ENCODE measurements around the gene MARCHF2.

MARCHF2 gene

DNA sequence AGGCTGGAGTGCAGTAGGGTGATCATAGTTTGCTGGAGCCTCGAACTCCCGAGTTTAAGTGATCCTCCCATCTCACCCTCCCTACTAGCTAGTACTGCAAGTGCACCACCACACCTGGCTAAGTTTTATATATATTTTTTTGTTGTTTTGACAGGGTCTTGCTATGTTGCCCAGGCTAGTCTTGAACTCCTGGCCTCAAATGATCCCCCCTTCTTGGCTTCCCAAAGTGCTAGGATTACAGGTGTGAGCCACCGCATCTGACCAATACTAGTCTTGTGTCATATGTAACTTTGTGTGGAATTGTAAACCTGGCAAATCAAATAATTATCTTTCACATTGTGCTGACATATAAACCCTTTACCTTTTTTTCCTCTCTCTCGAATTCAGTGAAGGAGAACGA is 41.9 kb downstream of the MARCHF2 start:
- DNase-seq = no peak

GRCh38 chr19:8456064-8456463 is 43.0 kb downstream of the MARCHF2 start:
- no peak for DNase-seq

GRCh38 chr19:8457209-8457608 is 44.1 kb downstream of the MARCHF2 start:
- no peak for DNase-seq

GRCh38 chr19:8457827-8458226 is 44.7 kb downstream of the MARCHF2 start:
- no peak for DNase-seq

- DNase-seq = no peak
Observed at GRCh38 chr19:8458380-8458779, 45.3 kb downstream of the MARCHF2 start.

DNA sequence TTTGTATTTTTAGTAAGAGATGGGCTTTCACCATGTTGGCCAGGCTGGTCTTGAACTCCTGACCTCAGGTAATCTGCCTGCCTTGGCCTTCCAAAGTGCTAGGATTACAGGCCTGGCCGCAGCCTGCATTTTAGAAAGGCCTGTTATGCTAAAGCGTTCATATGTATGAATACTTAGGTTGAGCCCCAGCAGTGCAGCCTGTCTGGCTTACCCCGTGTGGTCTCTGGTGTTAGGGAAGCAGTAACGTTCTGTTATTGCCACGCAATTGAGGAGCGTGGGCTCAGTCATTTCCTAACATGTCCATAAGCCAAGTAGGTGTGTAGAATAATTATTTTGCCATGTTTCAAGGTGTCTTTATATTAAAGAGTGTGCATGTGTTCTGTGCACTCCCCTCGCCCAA is 46.0 kb downstream of the MARCHF2 start:
- DNase-seq = no peak

GRCh38 chr19:8459520-8460270 is 46.6 kb downstream of the MARCHF2 start:
- DNase-seq = no peak

DNA sequence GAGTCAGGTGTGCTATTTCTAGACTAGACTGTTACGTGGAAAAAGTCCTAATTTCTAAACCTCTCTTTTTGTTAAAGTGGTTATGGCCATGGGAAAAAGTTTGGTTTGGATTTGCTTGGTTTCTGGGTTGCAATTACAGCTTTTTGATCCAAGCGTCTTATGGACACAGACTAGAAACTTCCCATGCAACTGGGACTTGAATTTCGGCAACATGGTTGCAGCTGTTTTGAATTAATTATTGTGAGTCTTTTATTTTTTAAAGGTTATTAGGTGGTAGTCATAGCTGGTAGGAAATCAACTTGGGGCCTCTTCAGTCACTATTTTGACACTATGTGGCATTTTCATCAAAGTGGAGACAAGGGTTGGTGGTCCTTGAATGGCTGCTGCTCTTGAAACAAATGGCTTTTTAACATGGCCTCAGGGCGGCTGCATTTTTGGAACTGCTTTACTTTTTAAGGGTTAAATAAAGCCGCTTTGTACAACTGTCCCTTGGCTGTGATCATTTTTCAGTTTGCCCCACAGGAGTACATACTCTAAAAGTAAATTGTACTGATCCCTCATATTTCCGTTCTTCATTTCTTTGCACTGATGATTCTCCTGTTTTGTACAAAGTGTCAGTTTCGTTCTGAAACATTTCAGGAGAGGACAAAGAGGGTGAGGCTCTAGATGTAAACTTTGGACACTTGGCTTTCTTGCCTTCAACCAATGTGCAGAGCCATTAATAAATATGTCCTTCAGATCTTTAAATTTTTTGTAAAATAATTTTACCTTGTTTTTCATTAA is 47.6 kb downstream of the MARCHF2 start:
- DNase-seq = no peak

DNA sequence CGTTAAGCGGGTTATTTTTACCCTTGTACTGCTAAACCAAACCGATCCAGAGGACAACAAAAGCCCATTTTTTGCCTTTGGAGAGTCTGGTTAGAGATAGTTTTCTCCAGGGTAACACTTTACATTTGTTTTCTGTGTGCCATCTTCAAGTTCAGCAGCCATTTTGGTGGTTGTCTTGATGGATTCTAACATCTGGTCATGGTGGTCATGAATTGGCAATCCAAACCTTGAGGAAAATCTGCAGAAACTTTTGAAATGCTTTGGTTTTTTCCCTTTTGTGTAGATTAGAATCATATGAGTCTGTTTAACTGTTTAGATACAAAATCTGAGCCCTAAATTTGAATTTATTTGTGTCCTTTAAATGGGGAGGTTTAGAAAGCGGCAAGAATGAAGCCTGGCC is 48.3 kb downstream of the MARCHF2 start:
- DNase-seq = no peak

GRCh38 chr19:8461891-8462290 is 48.8 kb downstream of the MARCHF2 start:
- no peak for DNase-seq

- no peak for DNase-seq
Observed at GRCh38 chr19:8462571-8462970, 49.5 kb downstream of the MARCHF2 start.

DNA sequence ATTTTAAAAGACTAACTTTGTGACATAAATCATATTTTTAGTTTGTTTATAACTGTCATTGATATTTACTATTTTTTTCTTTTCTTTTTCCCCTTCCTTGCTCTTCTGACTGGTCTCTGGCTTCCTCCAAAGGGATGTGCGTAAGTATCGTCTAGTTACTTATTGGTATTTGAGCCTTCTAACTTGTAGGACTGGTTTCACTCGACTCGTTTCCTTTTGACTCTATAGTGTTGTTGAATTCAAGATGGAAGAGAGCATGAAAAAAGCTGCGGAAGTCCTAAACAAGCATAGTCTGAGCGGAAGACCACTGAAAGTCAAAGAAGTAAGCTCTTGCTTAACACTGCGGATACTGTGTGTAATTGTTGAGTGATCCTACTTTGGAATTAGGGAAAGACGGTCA is 50.3 kb downstream of the MARCHF2 start:
- no peak for DNase-seq

DNA sequence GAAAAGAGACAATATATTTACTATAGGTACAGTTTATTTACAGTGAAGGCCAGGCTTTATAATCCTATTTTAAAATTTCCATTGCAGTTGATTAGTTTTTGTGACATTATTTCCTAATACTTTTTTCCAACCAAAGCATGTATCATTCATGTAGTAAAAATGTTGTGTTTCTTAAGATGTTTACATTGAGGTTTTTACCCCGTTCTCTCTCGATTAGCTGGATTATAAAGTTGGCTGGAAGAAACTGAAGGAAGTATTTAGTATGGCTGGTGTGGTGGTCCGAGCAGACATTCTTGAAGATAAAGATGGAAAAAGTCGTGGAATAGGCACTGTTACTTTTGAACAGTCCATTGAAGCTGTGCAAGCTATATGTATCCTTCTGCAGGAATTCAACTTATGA is 52.9 kb downstream of the MARCHF2 start:
- no peak for DNase-seq

DNA sequence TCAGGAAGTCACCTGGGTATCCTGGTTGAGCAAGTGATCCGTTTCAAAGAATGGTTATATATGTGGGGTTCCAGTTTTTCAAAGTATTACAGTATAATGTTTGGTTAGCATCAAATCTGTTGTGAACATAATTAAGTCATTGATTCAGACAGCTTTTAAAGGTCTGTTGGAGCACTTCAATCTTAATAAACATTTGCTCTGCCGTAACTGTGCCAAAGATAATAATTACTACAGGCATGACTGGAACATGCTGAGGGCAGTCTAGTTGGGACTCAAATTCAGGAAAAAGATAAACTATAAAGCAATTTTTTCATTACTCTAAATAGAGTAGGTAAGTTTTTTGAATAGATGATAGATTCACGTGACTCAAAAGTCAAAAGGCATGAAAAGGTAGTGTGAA is 55.0 kb downstream of the MARCHF2 start:
- DNase-seq = no peak

- DNase-seq = no peak
Observed at GRCh38 chr19:8468761-8469373, 55.8 kb downstream of the MARCHF2 start.

DNA sequence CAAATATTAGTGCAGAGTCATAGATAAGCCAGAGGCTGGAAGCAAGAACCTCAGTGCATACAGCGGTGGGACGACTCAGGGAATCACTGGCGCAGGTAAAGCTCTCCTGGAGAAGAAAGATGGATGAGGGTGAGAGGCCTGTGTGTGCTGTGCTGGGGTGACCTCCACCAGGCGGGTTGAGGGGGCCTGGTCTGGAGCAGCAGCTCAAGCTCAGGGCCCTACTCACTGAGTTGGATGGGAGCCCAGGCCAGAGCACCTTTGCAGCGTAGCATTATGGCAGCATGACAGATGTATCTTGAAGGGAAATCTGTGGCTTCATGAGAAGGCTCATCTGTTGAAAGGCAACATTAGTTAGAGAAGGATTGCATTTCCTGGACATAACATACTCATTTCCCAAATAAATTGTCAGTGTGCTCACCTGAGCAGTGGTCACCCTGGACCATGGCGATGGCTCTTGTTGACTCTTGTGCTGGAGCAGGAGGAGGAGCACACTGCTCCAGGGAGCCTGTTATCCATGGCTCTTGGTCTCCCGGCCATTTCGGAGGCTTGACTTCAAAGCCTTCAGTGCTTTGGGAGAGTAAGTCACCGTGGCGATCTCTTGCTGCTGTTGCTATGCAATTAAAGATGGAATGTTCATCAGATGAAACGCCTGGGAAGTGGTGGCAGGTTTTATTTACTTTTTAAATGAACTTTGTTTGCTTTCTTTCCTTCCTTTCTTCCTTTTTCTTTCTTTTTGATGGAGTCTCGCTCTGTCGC is 56.7 kb downstream of the MARCHF2 start:
- DNase-seq = no peak

DNA sequence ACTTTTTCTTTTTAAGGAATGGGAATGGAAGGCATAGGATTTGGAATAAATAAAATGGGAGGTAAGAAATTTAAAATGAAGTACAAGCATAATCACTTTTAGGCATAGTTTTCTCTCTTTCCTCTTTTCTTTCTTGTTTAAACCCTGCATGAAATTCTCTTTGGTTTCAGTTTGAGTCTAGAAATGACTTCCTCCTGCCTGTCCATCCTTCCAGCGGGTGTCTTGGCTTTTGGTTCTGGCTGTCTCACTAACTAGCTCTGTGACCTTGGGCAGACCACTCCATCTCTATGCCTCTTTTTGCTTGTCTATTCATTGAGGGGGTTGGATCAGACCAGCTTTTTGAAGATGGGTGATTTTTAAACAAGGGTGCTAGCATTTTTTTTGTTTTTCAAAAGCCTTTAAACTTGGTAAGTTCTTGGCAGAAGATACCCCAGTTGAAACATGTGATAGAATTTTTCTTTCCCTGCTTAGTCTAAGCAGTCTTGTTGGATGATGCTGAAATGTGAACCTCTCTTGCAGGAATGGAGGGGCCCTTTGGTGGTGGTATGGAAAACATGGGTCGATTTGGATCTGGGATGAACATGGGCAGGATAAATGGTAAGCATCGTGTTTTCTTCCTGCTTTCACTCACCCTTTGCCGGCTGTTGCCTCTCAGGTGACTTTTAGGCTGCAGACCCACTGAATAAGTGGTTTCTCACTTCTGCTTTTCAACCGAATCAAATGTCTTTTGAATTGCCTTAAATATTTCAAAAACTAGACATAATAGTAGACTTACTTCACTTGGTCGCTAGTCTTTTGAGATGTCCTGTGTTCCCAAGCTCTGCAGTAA is 60.8 kb downstream of the MARCHF2 start:
- no peak for DNase-seq

GRCh38 chr19:8475005-8475404 is 61.9 kb downstream of the MARCHF2 start:
- DNase-seq = no peak

DNA sequence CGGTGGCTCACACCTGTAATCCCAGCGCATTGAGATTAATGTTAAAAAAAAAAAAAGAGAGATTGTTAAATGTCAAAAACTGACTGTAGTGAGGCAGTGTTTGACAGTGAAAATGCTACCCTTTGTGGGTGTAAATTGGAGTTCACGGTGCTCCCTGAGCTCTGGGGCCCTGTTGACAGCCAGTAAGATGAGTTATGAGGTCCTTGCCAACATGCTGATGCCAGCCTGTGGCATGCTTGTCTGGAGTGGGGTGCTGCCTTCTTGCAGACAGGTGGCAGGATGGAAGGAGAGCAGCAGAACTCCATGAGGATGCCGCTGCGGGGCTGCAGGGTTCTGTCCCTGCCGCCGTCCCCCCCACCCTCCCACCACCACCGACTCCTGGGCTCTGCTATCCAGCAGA is 63.4 kb downstream of the MARCHF2 start:
- DNase-seq = no peak

DNA sequence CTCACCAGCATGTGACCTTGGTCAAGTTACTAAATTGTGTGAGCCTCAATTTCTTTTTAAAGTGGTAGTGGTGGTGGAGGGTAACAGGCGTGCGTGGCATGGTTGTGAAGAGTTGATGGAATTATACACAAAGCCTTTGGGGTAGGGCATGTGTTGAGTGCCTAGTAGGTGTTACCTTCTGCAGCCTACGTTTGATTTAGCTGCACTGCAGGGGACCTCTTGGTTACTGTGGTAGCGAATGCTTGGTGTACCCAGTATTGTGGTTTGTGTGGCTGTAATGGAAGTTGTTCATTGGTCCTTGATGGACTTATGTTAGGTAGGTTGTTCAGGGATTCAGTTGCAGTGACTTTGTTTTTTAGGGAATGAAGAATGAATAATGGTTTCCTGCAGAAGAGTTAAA is 64.8 kb downstream of the MARCHF2 start:
- no peak for DNase-seq

- no peak for DNase-seq
Observed at GRCh38 chr19:8478598-8478997, 65.5 kb downstream of the MARCHF2 start.

DNA sequence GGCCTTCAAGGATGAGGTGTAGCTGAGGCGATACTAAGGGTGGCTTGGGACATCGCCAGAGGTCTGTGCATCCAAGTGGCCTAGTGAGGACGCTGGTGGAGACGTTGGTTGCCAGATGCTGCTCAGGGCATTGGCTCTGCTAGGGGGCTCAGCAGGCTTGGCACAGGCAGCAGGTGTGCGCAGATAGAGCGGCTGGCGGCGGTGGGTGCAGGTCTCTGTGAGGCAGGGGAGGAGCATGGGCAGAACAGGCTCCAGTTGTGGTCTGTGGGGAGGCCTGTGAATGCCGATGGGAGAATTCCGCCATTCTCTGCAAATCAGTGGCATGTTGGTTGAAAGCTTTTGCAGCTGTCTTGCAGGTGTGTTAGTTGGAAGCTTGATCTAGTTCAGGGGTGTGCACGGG is 68.1 kb downstream of the MARCHF2 start:
- no peak for DNase-seq
